OCI-LY3 (cell line): ENCODE data around the gene TNFAIP8L1.

ENCODE experiments used
- CTCF ChIP-seq: fragments of 200-600, 300-600 bp; sonication (generic); IDR thresholded peaks from 2 replicates; pipeline ENCODE4 v1.5.1; 2014; ENCODE audit warnings: antibody characterized with exemption, low read length, low read depth
- EZH2phosphoT487 ChIP-seq: fragments of 200-600 bp; shearing (Covaris generic); IDR thresholded peaks from 2 replicates; pipeline ENCODE4 v1.6.1; 2018; ENCODE audit warnings: antibody characterized with exemption, mixed run types, low read depth

GRCh38 chr19:4652075-4652474 lies 12.8 kb downstream of the TNFAIP8L1 start:
- TF ChIP-seq CTCF (no peak), EZH2phosphoT487 (no peak)
